HepG2 (cell line): ENCODE data around the gene ZNF79. TPM values are rescaled to one million over a fixed set of nuclear protein-coding genes. Genes with fewer than 3 reads are reported as not detected.

Experiments
- ATAC-seq: fragments of 200-7000 bp; cut with Tn5 transposase; 3 replicates; pipeline ENCODE4 v1.9.1; 2020; ENCODE audit warnings: mild to moderate bottlenecking, moderate library complexity
- BruUV-seq: library from RNA; stranded (reverse); fragments of 400-500 nt; replicated peaks from 2 replicates; lab custom pipeline; 2021; lab: Mats Ljungman, UMichigan
- CTCF ChIA-PET: fragments of 300-600 bp; formaldehyde crosslinking; extraction: SDS; loops from one replicate; lab custom pipeline; 2021; ENCODE audit warnings: low total read pairs, inconsistent platforms, low intra/inter-chr PET ratio; lab: Yijun Ruan, JAX
- POLR2A ChIA-PET: fragments of 350-600 bp; sonication (Branson Sonifier 250); formaldehyde crosslinking; loops from one replicate; lab custom pipeline; 2020; ENCODE audit warnings: antibody characterized with exemption, inconsistent platforms; lab: Yijun Ruan, JAX
- DNase-seq: peaks from one replicate; pipeline ENCODE4 v3.0.0-alpha.2; 2015; ENCODE audit warnings: low spot score
- FAIRE-seq: peaks from 3 replicates; lab custom pipeline; 2011; peaks lifted over from hg19 to GRCh38; lab: Jason Lieb, UNC
- H2AFZ ChIP-seq: one replicate; pipeline ENCODE4 v1.6.1; 2011; ENCODE audit warnings: low read length, inconsistent platforms
- H3K27ac ChIP-seq: fragments of 300-600 bp; 3 replicates; pipeline ENCODE4 v1.8.0; 2011; ENCODE audit warnings: mixed run types, mild to moderate bottlenecking, mixed read lengths, low read length, inconsistent platforms; ENCODE audit not compliant: insufficient read depth; ENCODE audit errors: extremely low read length
- H3K27me3 ChIP-seq, 2 experiments: fragments of 200-600 bp in 1 of 2; 2 replicates in 1 of 2; 3 replicates in 1 of 2; pipeline versions ENCODE4 v1.6.0 to v1.8.0; 2011; ENCODE audit warnings: low read length in 2 of 2, mild to moderate bottlenecking in 2 of 2, moderate library complexity in 2 of 2, inconsistent platforms in 1 of 2; ENCODE audit not compliant: insufficient read depth in 2 of 2, control insufficient read depth in 1 of 2
- H3K36me3 ChIP-seq, 2 experiments: fragments of 200-600 bp in 1 of 2; replicated peaks in 1 of 2; 2 replicates in 1 of 2; 3 replicates in 1 of 2; pipeline versions ENCODE4 v1.5.1 to v1.8.0; 2011; ENCODE audit warnings: low read length in 2 of 2, inconsistent platforms in 1 of 2; ENCODE audit not compliant: insufficient read depth in 2 of 2, control insufficient read depth in 1 of 2
- H3K4me1 ChIP-seq: 2 replicates; pipeline ENCODE4 v1.5.1; 2012; ENCODE audit warnings: low read length, inconsistent platforms; ENCODE audit not compliant: insufficient read depth
- H3K4me2 ChIP-seq: 2 replicates; pipeline ENCODE4 v1.6.0; 2011; ENCODE audit warnings: low read depth, low read length, inconsistent platforms
- H3K4me3 ChIP-seq, 3 experiments: fragments of 200-600 bp in 1 of 3; sonication (generic), shearing (Covaris generic) in 1 of 3; replicated peaks in 1 of 3; 2 replicates each; pipeline ENCODE4 v1.5.1; 2011 to 2016; ENCODE audit warnings: low read length in 3 of 3, inconsistent platforms in 2 of 3, low read depth in 2 of 3, mild to moderate bottlenecking in 2 of 3, control low read depth in 1 of 3, mixed read lengths in 1 of 3; ENCODE audit not compliant: insufficient read depth in 1 of 3
- H3K79me2 ChIP-seq: one replicate; pipeline ENCODE4 v1.6.1; 2011; ENCODE audit warnings: low read length, inconsistent platforms; ENCODE audit not compliant: insufficient read depth
- H3K9ac ChIP-seq: 2 replicates; pipeline ENCODE4 v1.6.0; 2011; ENCODE audit warnings: mild to moderate bottlenecking, low read depth, low read length, inconsistent platforms; ENCODE audit not compliant: insufficient read depth
- H3K9me3 ChIP-seq: 2 replicates; pipeline ENCODE4 v1.5.1; 2012; ENCODE audit warnings: mild to moderate bottlenecking, low read length
- H4K20me1 ChIP-seq: 2 replicates; pipeline ENCODE4 v1.6.0; 2011; ENCODE audit warnings: inconsistent platforms, mild to moderate bottlenecking, low read length, moderate library complexity; ENCODE audit not compliant: insufficient read depth
- CREB1 ChIP-seq, 2 experiments: fragments of 450-650 bp in 1 of 2; IDR thresholded peaks; 2 replicates each; pipeline ENCODE4 v1.6.1; 2016 to 2017; ENCODE audit warnings: control low read depth in 1 of 2, mild to moderate bottlenecking in 1 of 2, missing compliant biosample characterization in 1 of 2, missing genetic modification characterization in 1 of 2
- KAT8 ChIP-seq: IDR thresholded peaks from 2 replicates; pipeline ENCODE4 v1.6.1; 2016; ENCODE audit warnings: missing genetic modification reagents, missing compliant biosample characterization
- KDM6A ChIP-seq: IDR thresholded peaks from 2 replicates; pipeline ENCODE4 v1.6.1; 2016; ENCODE audit warnings: low read depth
- MXD4 ChIP-seq: IDR thresholded peaks from 2 replicates; pipeline ENCODE4 v1.6.1; 2016; ENCODE audit warnings: mild to moderate bottlenecking, missing biosample characterization, missing genetic modification reagents
- NCOA5 ChIP-seq: sonication (generic); formaldehyde crosslinking; IDR thresholded peaks from 2 replicates; pipeline ENCODE4 v1.4.0; 2020; ENCODE audit warnings: missing genetic modification reagents
- POLR2G ChIP-seq: fragments of 200-400 bp; formaldehyde crosslinking; IDR thresholded peaks from 2 replicates; pipeline ENCODE4 v1.6.1; 2018; ENCODE audit warnings: mild to moderate bottlenecking, low read depth, low read length, moderate library complexity
- REPIN1 ChIP-seq: sonication (generic); formaldehyde crosslinking; IDR thresholded peaks from 2 replicates; pipeline ENCODE4 v1.8.0; 2022; ENCODE audit warnings: missing genetic modification reagents, low read depth, mild to moderate bottlenecking, borderline replicate concordance
- SMC3 ChIP-seq: IDR thresholded peaks from 2 replicates; pipeline ENCODE4 v1.6.1; 2011; ENCODE audit warnings: low read length, improper control_type of control experiment
- SNRNP70 ChIP-seq: fragments of 200-400 bp; formaldehyde crosslinking; IDR thresholded peaks from 2 replicates; pipeline ENCODE4 v1.6.1; 2017; ENCODE audit warnings: mild to moderate bottlenecking, low read depth, low read length, moderate library complexity
- SP4 ChIP-seq: sonication (generic); formaldehyde crosslinking; IDR thresholded peaks from 2 replicates; pipeline ENCODE4 v1.8.1; 2023; ENCODE audit warnings: mild to moderate bottlenecking, missing genetic modification reagents
- SSRP1 ChIP-seq: IDR thresholded peaks from 2 replicates; pipeline ENCODE4 v1.6.1; 2016; ENCODE audit warnings: control low read depth
- STAG1 ChIP-seq: sonication (generic); formaldehyde crosslinking; IDR thresholded peaks from 2 replicates; pipeline ENCODE4 v1.4.0; 2020; ENCODE audit warnings: missing genetic modification reagents
- YY1 ChIP-seq: IDR thresholded peaks from 2 replicates; pipeline ENCODE4 v1.6.1; 2011; ENCODE audit warnings: low read length, low read depth, moderate library complexity, mild to moderate bottlenecking; ENCODE audit not compliant: insufficient read depth, insufficient replicate concordance
- ZNF205 ChIP-seq: IDR thresholded peaks from 2 replicates; pipeline ENCODE4 v1.6.1; 2018; ENCODE audit warnings: missing biosample characterization, missing genetic modification reagents
- ZNF343 ChIP-seq: sonication (generic); formaldehyde crosslinking; IDR thresholded peaks from 2 replicates; pipeline ENCODE4 v1.4.0; 2020; ENCODE audit warnings: mild to moderate bottlenecking, missing genetic modification reagents
- WGBS: methylation state at CpG from one replicate; pipeline ENCODE4 v1.1.6; 2017; ENCODE audit warnings: low lambda C conversion rate; 5-methylcytosine and 5-hydroxymethylcytosine counted together
- in situ Hi-C: cut with HindIII; loops from 2 replicates; pipeline ENCODE4 v1.10.0; 2017; ENCODE audit warnings: low pct_unique_long_range_greater_than_20kb; ENCODE audit not compliant: extremely low pct_ligation_motif_present
- intact Hi-C: fragments of 100-400 bp; cut with micrococcal nuclease; formaldehyde crosslinking; loops from one replicate; pipeline ENCODE4 v1.10.0; 2022; ENCODE audit not compliant: unreplicated experiment
- polyA plus RNA-seq, 8 experiments: library from polyadenylated mRNA; depleted of rRNA in 3 of 8; stranded (reverse) in 7 of 8; unstranded in 1 of 8; fragments of >200 nt; fragmentation: Illumina TruSeq in 4 of 8; extraction: Trizol in 4 of 8; gene quantifications; 2 replicates each; pipeline versions ENCODE4 v1.2.1 to v1.2.3, GENCODE V29; 2011 to 2016; ENCODE audit warnings: low read depth in 4 of 8, missing spikeins in 1 of 8, mixed read lengths in 1 of 8; ENCODE audit not compliant: insufficient read depth in 1 of 8
- total RNA-seq, 5 experiments: library from RNA; depleted of rRNA; stranded (reverse); fragments of >200 nt; fragmentation: Illumina TruSeq; extraction: Trizol; gene quantifications; 2 replicates each; pipeline ENCODE4 v1.2.3, GENCODE V29; 2016; ENCODE audit warnings: low read depth in 1 of 5
- TF ChIP-seq, protein P1 (sequence below): sonication (generic); formaldehyde crosslinking; IDR thresholded peaks from 2 replicates; pipeline ENCODE4 v1.5.0; 2020; ENCODE audit warnings: mild to moderate bottlenecking, missing genetic modification reagents, moderate library complexity

The ZNF79 gene
- total and polyA plus RNA-seq, 2 of the 13 experiments (the other 11 are each of a cell fraction or from before 2014, with no cell fraction given) = 3.7 to 8.1 TPM

DNA sequence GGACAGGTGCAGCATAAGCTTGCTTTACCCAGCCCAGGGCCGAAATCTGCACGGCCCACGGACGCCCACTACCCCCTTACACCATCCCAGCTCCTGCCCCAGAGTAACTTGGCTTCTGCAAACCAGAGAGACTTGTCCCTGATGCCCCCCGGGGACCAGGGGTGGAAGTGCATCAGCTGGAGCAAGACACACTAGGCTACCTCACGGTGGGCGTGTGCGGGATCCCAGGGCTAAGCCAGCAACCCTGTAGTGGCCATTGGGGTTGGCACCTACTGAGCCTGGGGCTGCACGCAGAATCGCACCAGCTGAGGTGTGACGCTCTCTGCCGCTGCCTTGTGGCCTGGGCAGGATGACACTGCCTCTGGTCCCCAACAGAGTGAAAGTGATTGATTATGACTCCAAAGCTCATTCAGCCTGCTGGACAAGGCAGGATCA, 6.1 kb upstream of the ZNF79 start (continued):
- TF ChIP-seq CREB1 (IDR thresholded peaks at IDR 0.05) (no peak), CREB1 (CRISPR knock-in tag; IDR thresholded peaks at IDR 0.05) (no peak), NCOA5 (CRISPR knock-in tag) (no peak), ZNF343 (CRISPR knock-in tag) (no peak), KDM6A (no peak), YY1 (peak; percentile 15), STAG1 (CRISPR knock-in tag) (peak; percentile 66), MXD4 (no peak), SMC3 (peak; percentile 43), SSRP1 (CRISPR knock-in tag) (no peak), REPIN1 (CRISPR knock-in tag) (0 out of 2 replicates have a peak, but pooled peaks have one; percentile 17), ZNF205 (CRISPR knock-in tag) (no peak), SNRNP70 (no peak)
- TF ChIP-seq, protein P1, sequence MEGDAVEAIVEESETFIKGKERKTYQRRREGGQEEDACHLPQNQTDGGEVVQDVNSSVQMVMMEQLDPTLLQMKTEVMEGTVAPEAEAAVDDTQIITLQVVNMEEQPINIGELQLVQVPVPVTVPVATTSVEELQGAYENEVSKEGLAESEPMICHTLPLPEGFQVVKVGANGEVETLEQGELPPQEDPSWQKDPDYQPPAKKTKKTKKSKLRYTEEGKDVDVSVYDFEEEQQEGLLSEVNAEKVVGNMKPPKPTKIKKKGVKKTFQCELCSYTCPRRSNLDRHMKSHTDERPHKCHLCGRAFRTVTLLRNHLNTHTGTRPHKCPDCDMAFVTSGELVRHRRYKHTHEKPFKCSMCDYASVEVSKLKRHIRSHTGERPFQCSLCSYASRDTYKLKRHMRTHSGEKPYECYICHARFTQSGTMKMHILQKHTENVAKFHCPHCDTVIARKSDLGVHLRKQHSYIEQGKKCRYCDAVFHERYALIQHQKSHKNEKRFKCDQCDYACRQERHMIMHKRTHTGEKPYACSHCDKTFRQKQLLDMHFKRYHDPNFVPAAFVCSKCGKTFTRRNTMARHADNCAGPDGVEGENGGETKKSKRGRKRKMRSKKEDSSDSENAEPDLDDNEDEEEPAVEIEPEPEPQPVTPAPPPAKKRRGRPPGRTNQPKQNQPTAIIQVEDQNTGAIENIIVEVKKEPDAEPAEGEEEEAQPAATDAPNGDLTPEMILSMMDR = peak; percentile 68

DNA sequence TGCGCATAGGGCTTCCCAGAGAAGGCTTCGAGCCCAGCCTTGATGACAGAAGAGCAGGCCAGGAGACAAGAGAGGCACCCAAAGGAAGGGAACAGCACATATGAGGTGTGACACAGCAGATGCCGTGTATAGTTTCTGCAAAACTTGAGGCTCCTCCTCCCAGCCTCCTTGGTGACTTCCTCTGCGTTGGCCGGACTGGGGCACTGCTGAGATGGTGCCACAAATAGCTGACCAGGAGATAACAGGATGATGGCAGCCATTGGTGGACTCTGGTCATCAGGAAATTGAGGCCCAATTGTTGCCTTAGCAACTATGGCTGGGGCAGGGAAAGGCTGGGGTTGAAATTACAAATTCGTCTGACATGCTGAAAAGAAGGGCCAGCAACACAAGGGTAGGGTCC, 4.8 kb upstream of the ZNF79 start:
- CTCF ChIA-PET = no interaction called here
- 95% methylated on average over 4 of the region's 6 CpGs for WGBS
- no peak overlapping the region for H3K27ac ChIP-seq
- FAIRE-seq (no peak), ATAC-seq (no peak), DNase-seq (no peak)
- H3K4me2 ChIP-seq = no peak overlapping the region
- H2AFZ ChIP-seq = no peak overlapping the region
- peaks cover 19% of the 10 kb centered on the region for H3K79me2 ChIP-seq
- POLR2A ChIA-PET = interaction anchor here (3.3 kb wide), 1 partner anchor 23 kb away, joined by 20 read pairs; the partner anchor contains the start of gene SLC2A8
- no peaks in the 10 kb centered on the region for H3K9me3 ChIP-seq
- H3K4me3 ChIP-seq = no peak overlapping the region
- no peaks in the 10 kb centered on the region for H3K36me3 ChIP-seq
- no peak overlapping the region for H3K9ac ChIP-seq
- peaks cover 30% of the 10 kb centered on the region for H3K4me1 ChIP-seq
- intact Hi-C loops (no loop called here), in situ Hi-C loops (no loop called here)
- no peaks in the 10 kb centered on the region for H4K20me1 ChIP-seq
- no TSS peak for BruUV-seq
- H3K27me3 ChIP-seq = no peaks in the 10 kb centered on the region; a peak in 1 of 5 replicates
- no peak for TF ChIP-seq SP4 (CRISPR knock-in tag)
- TF ChIP-seq POLR2G = peak; percentile 55
- TF ChIP-seq KAT8 (CRISPR knock-in tag) = no peak
